D341Med (cell line): Measurements from ENCODE around the gene ALLC.

Experiments used
- DNase-seq: peaks from one replicate; pipeline ENCODE4 v3.0.0; 2012; ENCODE audit warnings: low spot score

The ALLC gene

GRCh38 chr2:3718679-3719078, 60.7 kb downstream of the ALLC start:
- no peak for DNase-seq

DNA sequence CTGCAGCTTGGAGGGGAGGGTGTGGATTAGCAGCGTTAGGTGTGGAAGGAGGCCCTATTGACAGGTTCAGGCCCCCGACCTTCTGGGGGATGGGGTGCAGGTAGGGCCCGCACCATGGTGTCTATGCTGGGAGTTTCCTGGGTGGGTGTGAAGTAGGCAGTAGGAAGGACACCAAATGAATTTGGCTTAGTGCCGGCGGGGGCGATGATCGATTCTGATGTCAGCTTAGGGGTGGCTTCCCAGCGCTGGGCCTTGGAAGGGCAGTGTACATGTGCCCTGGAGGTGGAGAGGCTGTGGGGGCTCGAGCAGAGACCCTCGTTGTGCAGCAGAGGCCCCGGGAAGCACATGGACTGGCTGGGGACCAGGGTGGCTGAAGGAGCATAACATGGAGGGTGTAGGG, 67.0 kb downstream of the ALLC start:
- no peak for DNase-seq

GRCh38 chr2:3725458-3726250, 67.7 kb downstream of the ALLC start:
- no peak for DNase-seq

DNA sequence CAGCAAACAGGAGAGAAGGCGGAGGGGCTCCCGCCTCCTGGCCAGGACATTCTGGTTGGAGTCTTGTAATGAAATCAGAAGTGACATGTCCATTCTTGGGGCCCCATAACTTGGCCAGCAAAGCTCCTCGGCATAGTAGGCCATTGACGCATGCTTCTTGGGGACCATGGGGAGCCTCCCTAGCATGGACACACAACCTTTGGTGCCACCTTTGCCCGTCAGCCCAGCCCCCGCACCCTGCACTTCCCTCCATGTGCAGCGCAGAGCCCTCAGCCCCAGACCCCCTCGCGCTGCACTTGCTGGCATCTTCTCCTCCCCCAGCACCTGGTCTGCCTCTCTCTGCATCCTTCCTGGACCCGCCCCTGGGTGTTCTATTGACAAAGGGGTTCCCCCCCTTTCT, 68.5 kb downstream of the ALLC start:
- no peak for DNase-seq

DNA sequence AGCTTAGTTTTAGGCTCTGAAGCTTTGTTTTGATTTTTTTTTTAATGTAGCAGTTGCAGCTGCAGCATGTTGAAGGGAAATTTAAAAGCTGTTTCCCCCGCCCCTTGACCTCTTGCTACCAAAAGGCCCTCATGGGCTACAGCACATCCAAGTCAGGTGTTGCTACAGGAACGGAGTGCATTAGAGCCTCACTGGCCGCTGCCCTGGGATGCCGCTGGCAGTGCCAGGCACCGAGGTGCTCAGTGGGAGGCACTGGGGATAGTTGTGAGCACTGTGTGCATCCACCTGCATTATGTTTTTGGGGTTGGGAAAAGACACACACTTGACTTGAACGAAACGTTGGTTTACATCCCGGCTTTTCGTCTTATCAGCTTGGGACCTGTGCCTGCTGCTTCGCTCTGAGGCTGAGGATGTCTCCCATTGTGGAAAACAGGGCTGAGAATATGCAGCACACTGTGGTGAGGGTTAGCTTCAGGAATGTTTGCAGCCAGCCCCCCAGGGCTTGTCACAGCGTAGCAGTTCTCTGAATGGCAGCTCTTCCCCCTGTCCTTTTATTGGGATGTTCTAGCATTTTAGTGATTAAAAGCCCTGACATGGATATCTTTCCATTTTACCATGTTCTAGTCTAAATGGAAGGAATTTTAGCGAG, 69.5 kb downstream of the ALLC start:
- DNase-seq: no peak

- DNase-seq: peak; percentile 55
Measured at GRCh38 chr2:3728104-3729054, 70.4 kb downstream of the ALLC start.

DNA sequence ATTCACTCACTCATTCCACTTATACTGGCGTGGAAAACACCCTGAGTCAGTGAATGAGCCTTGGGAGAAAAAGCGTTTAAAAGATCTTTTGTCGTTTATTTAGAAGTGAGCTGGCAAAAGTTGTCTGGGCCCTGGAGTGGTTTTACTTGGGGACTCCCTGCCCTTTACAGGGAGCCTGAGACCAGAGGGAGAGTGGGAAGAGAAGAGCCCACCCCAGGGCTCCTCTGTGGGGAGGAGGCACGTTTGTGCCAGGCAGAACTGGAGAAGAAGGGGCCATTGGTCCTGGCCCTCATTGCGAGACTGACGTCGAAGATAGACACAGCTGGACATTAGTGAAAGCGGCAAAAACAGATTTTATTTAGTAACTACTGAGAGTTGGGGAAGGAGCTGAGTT, 71.1 kb downstream of the ALLC start:
- DNase-seq: no peak

DNA sequence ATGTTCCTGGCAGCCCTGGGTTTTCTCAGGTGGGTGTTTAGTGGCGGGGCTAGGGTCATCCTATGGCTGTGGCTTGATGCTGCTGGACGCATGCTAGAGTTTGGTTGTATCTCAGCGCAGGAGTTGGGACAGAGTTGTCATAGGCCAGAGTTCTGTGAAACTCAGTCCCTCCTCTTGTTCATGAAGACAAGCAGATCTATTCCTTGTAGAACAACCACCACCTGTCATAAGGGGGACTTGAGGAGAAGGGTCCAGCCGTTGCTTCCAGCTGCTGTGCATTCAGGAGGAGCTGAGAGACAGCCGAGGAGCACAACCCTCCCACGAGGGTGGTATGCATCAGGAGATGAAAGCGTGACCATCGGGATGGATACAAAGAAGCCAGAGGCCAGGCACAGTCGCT, 71.8 kb downstream of the ALLC start:
- DNase-seq: no peak

DNA sequence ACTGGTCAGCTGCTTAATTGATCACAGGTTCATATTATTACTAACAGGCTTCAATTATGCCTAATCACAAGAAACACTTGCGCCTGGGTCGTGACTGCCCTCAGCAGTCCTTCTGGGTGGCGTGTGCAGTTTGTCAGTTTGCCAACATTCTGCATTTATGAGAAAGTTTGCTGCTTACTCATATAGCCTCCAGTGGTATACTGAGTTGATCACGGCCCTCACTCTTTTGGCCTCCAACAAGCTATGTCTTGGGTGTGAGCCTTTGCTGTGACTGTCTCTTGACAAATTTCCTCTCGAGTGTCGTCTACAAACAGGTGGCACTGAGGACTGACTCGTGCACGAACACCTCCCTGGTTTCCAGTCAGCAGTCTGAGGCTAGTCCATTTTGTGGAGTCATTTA, 72.6 kb downstream of the ALLC start:
- DNase-seq: no peak

GRCh38 chr2:3731829-3732228, 73.8 kb downstream of the ALLC start:
- DNase-seq: no peak

GRCh38 chr2:3736112-3736511, 78.1 kb downstream of the ALLC start:
- DNase-seq: no peak

- DNase-seq: no peak
Measured at GRCh38 chr2:3737128-3737527, 79.1 kb downstream of the ALLC start.

DNA sequence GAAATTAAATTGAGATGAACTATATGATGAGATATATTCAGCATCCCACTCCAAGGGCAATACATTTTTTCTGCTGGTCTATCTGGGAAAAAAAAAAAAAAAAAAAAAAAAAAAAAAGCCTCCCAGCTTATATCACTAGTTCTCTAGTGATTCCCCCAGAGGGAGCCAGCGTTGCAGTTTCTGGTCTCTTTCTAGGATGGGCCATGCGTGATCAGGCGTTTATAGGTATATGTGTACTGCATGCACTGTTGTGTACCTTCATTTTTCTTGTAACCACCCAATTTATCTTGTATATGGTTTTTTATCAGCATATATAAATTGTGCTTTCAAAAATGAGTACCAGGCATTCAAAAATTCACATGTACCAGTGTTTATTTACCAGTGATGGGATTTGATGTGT, 80.5 kb downstream of the ALLC start:
- DNase-seq: peak; percentile 49

GRCh38 chr2:3739313-3739712, 81.3 kb downstream of the ALLC start:
- DNase-seq: no peak

DNA sequence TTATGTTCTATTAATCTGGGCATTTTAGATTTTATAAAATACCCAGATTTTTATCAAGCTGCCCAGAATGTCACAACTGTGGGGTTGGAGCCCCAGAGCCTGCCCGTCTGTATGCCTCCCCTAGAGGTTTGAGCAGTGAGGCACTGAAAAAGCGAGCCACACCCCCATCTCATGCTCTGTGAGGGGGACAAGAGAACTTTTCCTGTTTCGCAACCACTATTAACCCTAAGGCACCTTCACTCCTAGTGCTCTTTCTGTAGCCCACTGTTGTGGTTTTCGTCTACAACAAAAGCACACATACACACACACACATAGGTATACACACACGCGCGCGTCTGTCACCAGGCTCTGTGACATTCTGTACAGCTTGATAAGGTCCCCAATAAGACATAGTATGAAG, 83.4 kb downstream of the ALLC start:
- no peak for DNase-seq

DNA sequence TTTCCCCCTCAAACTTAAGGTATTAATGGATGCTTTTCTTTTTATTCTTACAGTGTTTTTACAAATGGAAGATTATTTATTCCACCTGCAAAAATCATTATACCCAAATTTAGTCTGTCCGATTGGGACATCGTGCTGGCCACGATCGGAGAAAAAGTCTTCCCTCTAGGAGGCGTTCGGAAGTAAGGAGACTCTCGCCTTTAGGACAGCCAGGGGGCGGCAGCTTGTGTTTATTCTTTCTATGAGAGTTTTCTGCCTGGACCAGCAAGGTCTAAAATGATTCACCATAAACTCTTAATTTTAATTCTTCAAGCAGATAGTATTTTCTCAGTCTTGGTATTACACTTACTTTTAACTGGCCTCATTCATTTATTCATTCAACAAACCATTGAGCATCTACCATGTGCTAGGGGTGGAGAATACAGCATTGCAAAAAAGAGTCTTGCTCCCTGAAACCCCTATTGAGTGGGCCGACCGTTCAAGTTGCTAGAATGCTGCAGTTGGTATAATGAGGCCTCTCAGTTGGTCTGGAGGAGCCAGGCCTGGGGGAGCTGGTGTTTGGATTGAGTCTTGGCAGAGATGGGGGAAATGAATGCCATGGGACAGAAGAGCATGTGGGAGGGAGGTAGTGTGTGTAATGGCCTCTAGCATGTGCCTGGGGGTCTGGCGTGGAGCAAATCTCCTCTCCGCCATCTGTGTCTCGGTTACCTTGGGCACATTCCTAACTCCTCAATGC, 84.0 kb downstream of the ALLC start:
- DNase-seq: no peak

DNA sequence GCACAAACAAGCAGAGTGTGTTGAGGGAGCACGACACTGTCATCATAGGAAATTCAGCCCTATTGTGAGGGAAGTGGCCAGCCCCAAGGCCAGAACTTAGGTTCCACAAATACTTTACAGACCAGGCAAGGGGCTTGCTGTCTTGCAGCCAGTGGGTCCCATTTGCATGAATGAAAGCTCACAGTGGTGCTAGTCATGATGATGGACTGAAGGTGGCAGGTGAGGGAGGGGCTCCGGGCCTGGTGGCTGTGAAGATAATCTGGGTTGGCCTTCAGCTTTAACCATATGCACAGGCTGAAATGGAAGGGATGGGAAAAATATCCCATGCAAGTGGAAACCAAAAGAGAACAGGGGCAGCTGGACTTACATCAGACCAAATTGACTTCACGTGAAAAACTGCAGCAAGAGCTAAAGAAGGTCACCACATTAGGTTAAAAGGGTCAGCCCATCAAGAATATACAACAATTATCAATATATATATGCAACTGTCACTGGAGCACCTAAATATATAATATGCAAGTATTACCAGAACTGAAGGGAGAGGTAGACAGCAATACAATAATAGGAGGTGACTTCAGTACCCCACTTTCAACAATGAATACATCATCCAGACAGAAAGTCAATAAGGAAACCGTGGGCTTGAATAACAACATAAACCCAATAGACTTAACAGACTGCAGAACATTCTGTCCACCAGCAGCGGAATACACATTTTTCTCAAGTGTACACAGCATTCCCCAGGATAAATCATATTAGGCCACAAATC, 84.9 kb downstream of the ALLC start:
- DNase-seq: no peak

DNA sequence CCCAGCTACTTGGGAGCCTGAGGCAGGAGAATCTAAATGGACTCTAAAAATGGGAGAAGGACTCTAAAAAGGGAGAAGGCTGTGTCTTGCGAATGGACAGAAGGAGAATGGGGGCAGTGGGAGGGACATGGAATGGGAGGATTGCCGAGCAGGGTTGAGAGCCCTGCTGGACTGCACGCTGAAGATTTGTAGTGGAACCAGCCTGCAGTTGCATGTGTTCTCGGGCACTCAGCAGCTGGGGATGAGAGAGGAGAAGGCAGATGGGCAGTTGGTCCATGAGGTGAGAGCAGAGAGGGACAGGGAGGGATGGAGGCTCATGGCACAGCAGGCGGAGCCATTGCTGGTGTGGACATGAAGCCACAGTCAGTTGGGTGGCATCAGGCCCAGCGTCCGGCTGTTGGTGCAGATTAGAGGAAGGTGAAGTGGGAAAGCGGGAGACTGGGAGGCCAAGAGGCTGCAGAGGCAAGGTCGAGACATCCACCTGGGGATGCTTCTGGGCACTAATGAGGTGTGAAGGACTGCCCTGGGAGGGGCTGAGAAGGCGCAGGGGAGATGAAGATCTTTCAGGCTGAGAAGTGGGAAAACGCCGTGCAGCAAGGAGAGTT, 86.1 kb downstream of the ALLC start:
- no peak for DNase-seq

DNA sequence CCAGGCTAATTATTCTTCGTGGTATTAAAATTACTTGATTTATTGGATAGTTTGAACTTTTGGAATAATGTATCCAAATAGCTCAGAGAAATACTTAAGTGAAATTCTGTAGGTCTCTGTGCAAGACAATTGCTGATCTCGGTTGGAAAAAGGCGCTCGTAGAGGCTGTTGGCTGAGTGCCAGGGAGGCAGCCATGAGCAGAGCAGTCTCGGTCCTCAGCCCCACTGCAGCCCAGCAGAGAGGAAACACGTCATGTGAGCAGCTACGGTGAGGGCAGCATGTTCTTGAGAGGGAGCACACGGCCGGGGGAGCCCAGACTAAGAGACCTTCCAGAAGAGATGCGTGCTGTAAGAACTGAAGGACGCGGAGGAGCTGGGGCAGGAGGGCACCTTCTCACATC, 87.9 kb downstream of the ALLC start:
- no peak for DNase-seq

GRCh38 chr2:3747032-3747654, 89.1 kb downstream of the ALLC start:
- DNase-seq: no peak
